Activated CD8-positive, alpha-beta T cell treated with anti-CD3 and anti-CD28 coated beads for 36 hours (primary cell): Measurements from ENCODE around the gene CDC42EP3. TPM values are rescaled to one million over a fixed set of nuclear protein-coding genes. Genes with fewer than 3 reads are reported as not detected.

Experiments
- ATAC-seq: fragments of 200-7000 bp; cut with Tn5 transposase; one replicate; pipeline ENCODE4 v1.10.0; 2021; ENCODE audit warnings: mild to moderate bottlenecking, moderate library complexity
- CTCF ChIA-PET: fragments of 350-600 bp; sonication (Branson Sonifier 250); formaldehyde crosslinking; loops from one replicate; lab custom pipeline; 2021; ENCODE audit warnings: antibody characterized with exemption; lab: Charles Lee
- POLR2A ChIA-PET: fragments of 350-600 bp; sonication (Branson Sonifier 250); formaldehyde crosslinking; loops from one replicate; lab custom pipeline; 2021; ENCODE audit warnings: antibody characterized with exemption; lab: Charles Lee
- DNase-seq: peaks from one replicate; pipeline ENCODE4 v3.0.0-alpha.2; 2020
- H3K27ac Mint-ChIP-seq: one replicate; pipeline ENCODE4 v1.8.0; 2021; ENCODE audit warnings: mild to moderate bottlenecking, mixed read lengths
- H3K27me3 Mint-ChIP-seq: one replicate; pipeline ENCODE4 v1.8.0; 2021; ENCODE audit warnings: mixed read lengths
- H3K36me3 Mint-ChIP-seq: one replicate; pipeline ENCODE4 v1.8.0; 2021; ENCODE audit warnings: low read depth, mixed read lengths
- H3K4me1 Mint-ChIP-seq: one replicate; pipeline ENCODE4 v1.8.0; 2021; ENCODE audit warnings: low read depth, mixed read lengths
- H3K4me3 Mint-ChIP-seq: one replicate; pipeline ENCODE4 v1.8.0; 2021; ENCODE audit warnings: mild to moderate bottlenecking, moderate library complexity, mixed read lengths
- H3K9me3 Mint-ChIP-seq: one replicate; pipeline ENCODE4 v1.8.0; 2021; ENCODE audit warnings: mixed read lengths
- CTCF ChIP-seq: fragments of 200-600 bp; IDR thresholded peaks from one replicate; pipeline ENCODE4 v1.8.0; 2022; ENCODE audit warnings: antibody characterized with exemption, mild to moderate bottlenecking
- intact Hi-C: fragments of 100-400 bp; cut with micrococcal nuclease; formaldehyde crosslinking; loops from one replicate; pipeline ENCODE4 v1.10.0; 2022
- total RNA-seq, 2 experiments: library from RNA; stranded (reverse); gene quantifications; one replicate each; pipeline ENCODE4 v1.2.3, GENCODE V29; 2021

The CDC42EP3 gene
- total RNA-seq, 2 experiments from 2014 or later: 18.8 to 22.6 TPM

- ATAC-seq: peak; percentile 69
- no peak for TF ChIP-seq CTCF
- CTCF ChIA-PET: no interaction called here
- Mint-ChIP-seq H3K27me3 (no peaks in the 10 kb centered on the region), H3K27ac (peak overlapping the region; percentile 59), H3K9me3 (peaks cover 18% of the 10 kb centered on the region), H3K4me3 (no peak overlapping the region), H3K4me1 (peaks cover 31% of the 10 kb centered on the region), H3K36me3 (no peaks in the 10 kb centered on the region)
- DNase-seq: peak; percentile 26
- intact Hi-C loops: no loop called here
- POLR2A ChIA-PET: no interaction called here
Measured at GRCh38 chr2:37713258-37713700, 41.8 kb upstream of the CDC42EP3 start.

- no peaks in the 10 kb centered on the region for H3K27me3 Mint-ChIP-seq
- peaks cover 18% of the 10 kb centered on the region for H3K9me3 Mint-ChIP-seq
Measured at GRCh38 chr2:37711831-37712230, 40.4 kb upstream of the CDC42EP3 start.

GRCh38 chr2:37711308-37711731 is 39.9 kb upstream of the CDC42EP3 start:
- H3K4me3 Mint-ChIP-seq: no peak overlapping the region
- TF ChIP-seq CTCF: no peak
- intact Hi-C loops: no loop called here
- H3K27me3 Mint-ChIP-seq: no peaks in the 10 kb centered on the region
- H3K27ac Mint-ChIP-seq: peak overlapping the region; percentile 33
- peak; percentile 74 for DNase-seq
- ChIA-PET CTCF (interaction anchor here (1.2 kb wide), 1 partner anchor 165 kb away, joined by 4 read pairs; no protein-coding TSS in a partner anchor), POLR2A (interaction anchor here (1.2 kb wide), 1 partner anchor 161 kb away, joined by 3 read pairs; no protein-coding TSS in a partner anchor)
- H3K9me3 Mint-ChIP-seq: peaks cover 18% of the 10 kb centered on the region
- H3K36me3 Mint-ChIP-seq: no peaks in the 10 kb centered on the region
- ATAC-seq: peak; percentile 92
- H3K4me1 Mint-ChIP-seq: peaks cover 39% of the 10 kb centered on the region

More at GRCh38 chr2:37711831-37712230, 40.4 kb upstream of the CDC42EP3 start:
- peak overlapping the region; percentile 33 for H3K27ac Mint-ChIP-seq
- H3K36me3 Mint-ChIP-seq: no peaks in the 10 kb centered on the region
- peaks cover 36% of the 10 kb centered on the region for H3K4me1 Mint-ChIP-seq
- no peak for TF ChIP-seq CTCF
- POLR2A ChIA-PET: interaction anchor here (1.0 to 1.2 kb wide), 2 partner anchors 11 to 162 kb away, joined by 3 read pairs; no protein-coding TSS in a partner anchor
- DNase-seq (no peak), ATAC-seq (no peak)
- intact Hi-C loops: no loop called here
- CTCF ChIA-PET: interaction anchor here (1.2 kb wide), 1 partner anchor 165 kb away, joined by 4 read pairs; no protein-coding TSS in a partner anchor
- H3K4me3 Mint-ChIP-seq: no peak overlapping the region

GRCh38 chr2:37709111-37709510 is 37.7 kb upstream of the CDC42EP3 start:
- intact Hi-C loops: no loop called here
- Mint-ChIP-seq H3K27ac (no peak overlapping the region), H3K27me3 (no peaks in the 10 kb centered on the region), H3K36me3 (no peaks in the 10 kb centered on the region), H3K9me3 (peaks cover 3% of the 10 kb centered on the region), H3K4me1 (peaks cover 45% of the 10 kb centered on the region), H3K4me3 (no peak overlapping the region)
- ChIA-PET CTCF (no interaction called here), POLR2A (no interaction called here)
- TF ChIP-seq CTCF: no peak
- no peak for DNase-seq
- ATAC-seq: no peak

GRCh38 chr2:37708146-37708545 is 36.7 kb upstream of the CDC42EP3 start:
- no peaks in the 10 kb centered on the region for H3K36me3 Mint-ChIP-seq

More at GRCh38 chr2:37708146-37708545, 36.7 kb upstream of the CDC42EP3 start:
- intact Hi-C loops: no loop called here
- ChIA-PET POLR2A (no interaction called here), CTCF (no interaction called here)
- ATAC-seq (no peak), DNase-seq (no peak)
- H3K9me3 Mint-ChIP-seq: peaks cover 3% of the 10 kb centered on the region
- H3K4me1 Mint-ChIP-seq: peaks cover 37% of the 10 kb centered on the region
- H3K27me3 Mint-ChIP-seq: no peaks in the 10 kb centered on the region
- TF ChIP-seq CTCF: no peak
- H3K27ac Mint-ChIP-seq: no peak overlapping the region
- no peak overlapping the region for H3K4me3 Mint-ChIP-seq
